Smooth muscle cell (in vitro differentiated cells): Measurements from ENCODE around the gene GLI2. TPM values are rescaled to one million over a fixed set of nuclear protein-coding genes. Genes with fewer than 3 reads are reported as not detected.
A peak's percentile ranks its signal among the peaks of the same experiment; 100 is the strongest.

Experiments
- DNase-seq: peaks from one replicate; lab custom pipeline; 2025; ENCODE audit not compliant: unreplicated experiment; lab: John Stamatoyannopoulos, UW
- H2AFZ ChIP-seq: fragments of 200-600 bp; sonication (generic); 2 replicates; pipeline ENCODE4 v1.6.0; 2016; ENCODE audit warnings: antibody characterized with exemption, low read depth, mild to moderate bottlenecking
- H3F3A ChIP-seq: fragments of 200-600 bp; sonication (generic); 2 replicates; pipeline ENCODE4 v1.6.0; 2017; ENCODE audit warnings: antibody characterized with exemption, low read depth
- H3K27ac ChIP-seq: fragments of 200-600 bp; sonication (generic); 2 replicates; pipeline ENCODE4 v1.5.1; 2016; ENCODE audit warnings: low read depth, mild to moderate bottlenecking
- H3K27me3 ChIP-seq: fragments of 200-600 bp; sonication (generic); 2 replicates; pipeline ENCODE4 v1.6.1; 2016; ENCODE audit warnings: low read depth, mild to moderate bottlenecking
- H3K36me3 ChIP-seq: fragments of 200-600 bp; sonication (generic); 2 replicates; pipeline ENCODE4 v1.5.1; 2016; ENCODE audit warnings: low read depth
- H3K4me1 ChIP-seq: fragments of 200-600 bp; sonication (generic); 2 replicates; pipeline ENCODE4 v1.5.1; 2016; ENCODE audit warnings: low read depth
- H3K4me2 ChIP-seq: fragments of 200-600 bp; sonication (generic); 2 replicates; pipeline ENCODE4 v1.6.0; 2016; ENCODE audit warnings: mild to moderate bottlenecking
- H3K4me3 ChIP-seq: fragments of 200-600 bp; sonication (generic); 2 replicates; pipeline ENCODE4 v1.5.1; 2016; ENCODE audit warnings: mild to moderate bottlenecking
- H3K79me2 ChIP-seq: fragments of 200-600 bp; sonication (generic); 2 replicates; pipeline ENCODE4 v1.6.0; 2016; ENCODE audit warnings: low read depth, mild to moderate bottlenecking
- H3K9ac ChIP-seq: fragments of 200-600 bp; sonication (generic); 2 replicates; pipeline ENCODE4 v1.6.0; 2016; ENCODE audit warnings: low read depth
- H3K9me3 ChIP-seq: fragments of 200-600 bp; sonication (generic); replicated peaks from 2 replicates; pipeline ENCODE4 v1.5.1; 2016; ENCODE audit warnings: low read depth
- H4K20me1 ChIP-seq: fragments of 200-600 bp; sonication (generic); 2 replicates; pipeline ENCODE4 v1.6.0; 2016; ENCODE audit warnings: low read depth
- WGBS: methylation state at CpG from one replicate; pipeline ENCODE4 v1.1.7; 2016; ENCODE audit warnings: low lambda C conversion rate; 5-methylcytosine and 5-hydroxymethylcytosine counted together
- polyA plus RNA-seq: library from polyadenylated mRNA; unstranded; fragments of >200 nt; fragmentation: Nextera tagmentation; extraction: Ambion mirVana; gene quantifications from 2 replicates; pipeline ENCODE4 v1.2.1, GENCODE V29; 2016
- total RNA-seq: library from RNA; depleted of rRNA; stranded (reverse); fragments of >200 nt; gene quantifications from 2 replicates; pipeline ENCODE4 v1.2.3, GENCODE V29; 2014
- TF ChIP-seq, protein P1 (sequence below): fragments of 200-600 bp; sonication (generic); IDR thresholded peaks from 2 replicates; pipeline ENCODE4 v1.5.1; 2017; ENCODE audit warnings: borderline replicate concordance, mild to moderate bottlenecking, antibody characterized with exemption; ENCODE audit not compliant: insufficient read depth, poor library complexity, severe bottlenecking

GLI2 gene
- total and polyA plus RNA-seq, 2 experiments from 2014 or later = 9.4 to 10.6 TPM

DNA sequence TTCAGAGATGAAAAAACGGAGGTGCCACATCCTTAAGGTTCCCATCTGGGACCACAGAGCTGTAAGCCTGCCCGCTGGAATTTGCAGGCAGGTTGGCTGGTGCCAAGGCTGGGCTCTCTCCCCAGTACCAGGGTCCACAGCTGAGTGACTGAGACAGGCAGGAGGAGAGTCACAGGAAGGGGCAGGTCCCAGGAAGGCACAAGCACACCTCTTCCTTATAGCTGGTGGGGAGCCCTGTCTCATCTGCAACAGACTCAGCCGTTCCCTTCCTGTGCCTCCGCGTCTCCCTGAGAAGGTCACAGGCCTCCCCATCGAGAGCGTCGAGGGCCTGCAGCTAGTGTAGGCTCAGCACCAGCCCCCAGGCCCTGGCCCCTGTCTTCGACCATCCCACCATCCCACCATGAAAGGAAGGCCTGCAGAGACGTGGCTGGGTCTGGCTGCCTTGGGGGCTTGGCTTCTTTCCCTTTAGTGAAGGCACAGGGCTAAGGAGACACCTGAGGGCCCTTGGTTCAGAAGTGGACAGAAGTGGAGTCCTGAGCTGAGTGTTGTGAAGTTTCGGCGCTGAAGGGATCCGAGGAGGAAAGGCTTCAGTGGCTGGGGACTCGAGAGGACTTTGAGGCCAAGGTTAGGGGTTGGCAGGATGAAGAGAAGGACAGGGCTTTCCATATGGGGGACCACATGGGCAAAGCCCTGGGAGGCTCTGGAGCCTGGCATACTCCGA lies 26.8 kb downstream of the GLI2 start:
- no peak for DNase-seq
- Histone ChIP-seq H3K79me2 (peaks cover 69% of the 10 kb centered on the region), H3K9me3 (no peaks in the 10 kb centered on the region), H3K27me3 (no peaks in the 10 kb centered on the region), H3K4me3 (no peak overlapping the region), H4K20me1 (no peaks in the 10 kb centered on the region), H3K9ac (no peak overlapping the region), H3K27ac (no peak overlapping the region), H3F3A (peaks cover 25% of the 10 kb centered on the region), H3K36me3 (no peaks in the 10 kb centered on the region), H3K4me1 (peaks cover 55% of the 10 kb centered on the region), H3K4me2 (no peak overlapping the region), H2AFZ (no peak overlapping the region)
- 92% methylated on average over 15 of the region's 15 CpGs for WGBS
- TF ChIP-seq, protein P1, sequence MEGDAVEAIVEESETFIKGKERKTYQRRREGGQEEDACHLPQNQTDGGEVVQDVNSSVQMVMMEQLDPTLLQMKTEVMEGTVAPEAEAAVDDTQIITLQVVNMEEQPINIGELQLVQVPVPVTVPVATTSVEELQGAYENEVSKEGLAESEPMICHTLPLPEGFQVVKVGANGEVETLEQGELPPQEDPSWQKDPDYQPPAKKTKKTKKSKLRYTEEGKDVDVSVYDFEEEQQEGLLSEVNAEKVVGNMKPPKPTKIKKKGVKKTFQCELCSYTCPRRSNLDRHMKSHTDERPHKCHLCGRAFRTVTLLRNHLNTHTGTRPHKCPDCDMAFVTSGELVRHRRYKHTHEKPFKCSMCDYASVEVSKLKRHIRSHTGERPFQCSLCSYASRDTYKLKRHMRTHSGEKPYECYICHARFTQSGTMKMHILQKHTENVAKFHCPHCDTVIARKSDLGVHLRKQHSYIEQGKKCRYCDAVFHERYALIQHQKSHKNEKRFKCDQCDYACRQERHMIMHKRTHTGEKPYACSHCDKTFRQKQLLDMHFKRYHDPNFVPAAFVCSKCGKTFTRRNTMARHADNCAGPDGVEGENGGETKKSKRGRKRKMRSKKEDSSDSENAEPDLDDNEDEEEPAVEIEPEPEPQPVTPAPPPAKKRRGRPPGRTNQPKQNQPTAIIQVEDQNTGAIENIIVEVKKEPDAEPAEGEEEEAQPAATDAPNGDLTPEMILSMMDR = no peak

DNA sequence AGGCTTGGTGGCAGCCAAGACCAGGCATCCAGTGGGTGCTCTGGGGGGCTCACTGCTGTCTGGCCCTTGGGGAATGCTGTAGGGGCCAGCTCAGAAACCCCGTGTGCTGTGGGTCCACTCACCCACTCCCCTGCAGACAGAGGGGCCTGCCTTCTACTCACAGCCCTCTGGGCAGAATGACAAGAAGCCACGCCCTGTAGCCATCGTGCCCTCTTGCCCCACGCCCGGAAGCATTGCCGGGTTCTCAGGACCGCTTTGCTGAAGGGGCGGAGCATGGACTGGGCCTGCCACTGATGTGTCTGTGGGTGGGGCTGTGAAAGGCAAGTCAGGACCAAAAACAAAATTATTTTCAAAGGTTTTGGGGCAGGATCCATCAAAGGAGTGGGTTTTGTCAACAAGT lies 27.8 kb downstream of the GLI2 start:
- Histone ChIP-seq H3K27me3 (no peaks in the 10 kb centered on the region), H2AFZ (no peak overlapping the region), H3K27ac (no peak overlapping the region), H3K4me2 (no peak overlapping the region), H3K79me2 (peaks cover 79% of the 10 kb centered on the region), H3K9ac (no peak overlapping the region), H4K20me1 (no peaks in the 10 kb centered on the region), H3K9me3 (no peaks in the 10 kb centered on the region), H3F3A (peaks cover 19% of the 10 kb centered on the region), H3K4me3 (no peak overlapping the region), H3K4me1 (peaks cover 54% of the 10 kb centered on the region), H3K36me3 (no peaks in the 10 kb centered on the region)
- WGBS = 88% methylated on average over 8 of the region's 8 CpGs
- no peak for DNase-seq
- TF ChIP-seq, protein P1 = no peak

DNA sequence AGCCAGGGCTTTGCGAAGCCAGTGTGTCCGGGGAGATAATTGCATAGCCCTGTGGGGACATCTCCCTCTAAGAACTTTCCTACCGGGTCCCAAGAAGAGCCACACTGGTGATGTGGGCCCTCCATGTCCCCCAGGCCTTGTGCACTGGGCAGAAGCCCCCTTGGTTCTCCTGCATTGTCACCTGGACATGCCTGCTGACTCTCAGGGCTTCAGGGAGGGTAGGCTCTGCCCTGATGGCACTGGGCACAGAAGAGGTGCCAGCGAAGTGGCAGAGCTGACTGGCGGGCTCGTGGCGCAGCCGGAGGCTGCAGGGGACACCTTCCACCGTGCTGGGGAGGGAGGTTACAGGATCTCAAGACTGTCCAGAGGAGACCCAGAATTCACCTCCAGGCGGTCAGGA lies 28.3 kb downstream of the GLI2 start:
- Histone ChIP-seq H3K9ac (no peak overlapping the region), H3K9me3 (no peaks in the 10 kb centered on the region), H3K79me2 (peaks cover 83% of the 10 kb centered on the region), H3F3A (peaks cover 16% of the 10 kb centered on the region), H3K4me1 (peaks cover 50% of the 10 kb centered on the region), H3K27me3 (no peaks in the 10 kb centered on the region), H3K27ac (no peak overlapping the region), H3K4me3 (no peak overlapping the region), H4K20me1 (no peaks in the 10 kb centered on the region), H3K36me3 (no peaks in the 10 kb centered on the region), H2AFZ (no peak overlapping the region), H3K4me2 (no peak overlapping the region)
- TF ChIP-seq, protein P1 = no peak
- no peak for DNase-seq
- WGBS = 90% methylated on average over 10 of the region's 10 CpGs

DNA sequence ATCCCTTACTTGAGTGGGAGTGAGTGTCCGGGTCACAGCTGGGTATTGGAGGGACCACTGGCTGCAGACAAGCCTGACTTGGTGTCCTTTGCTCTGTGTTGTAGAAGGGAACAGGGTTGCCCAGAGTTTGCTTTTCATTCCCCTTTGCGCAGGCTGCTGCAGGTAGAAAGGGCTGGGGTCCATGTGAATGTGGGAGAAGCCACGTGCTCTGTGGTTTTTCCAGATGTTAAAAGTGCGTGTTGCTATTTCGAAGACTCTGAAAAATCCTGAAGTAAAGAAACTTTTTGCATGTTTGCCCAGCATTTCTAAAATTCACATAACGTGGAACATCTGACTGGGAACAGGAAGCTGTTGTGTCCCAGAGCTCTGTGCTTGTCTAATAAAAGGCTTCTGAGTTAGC lies 28.8 kb downstream of the GLI2 start:
- Histone ChIP-seq H3K79me2 (peaks cover 84% of the 10 kb centered on the region), H4K20me1 (no peaks in the 10 kb centered on the region), H3K9me3 (no peaks in the 10 kb centered on the region), H3K36me3 (no peaks in the 10 kb centered on the region), H3K4me1 (peaks cover 44% of the 10 kb centered on the region), H3F3A (peaks cover 15% of the 10 kb centered on the region), H2AFZ (no peak overlapping the region), H3K27me3 (no peaks in the 10 kb centered on the region), H3K4me3 (no peak overlapping the region), H3K27ac (peak overlapping the region; percentile 97), H3K4me2 (no peak overlapping the region), H3K9ac (peak overlapping the region; percentile 69)
- 61% methylated on average over 6 of the region's 6 CpGs for WGBS
- TF ChIP-seq, protein P1 = no peak
- DNase-seq = no peak
